22Rv1 (cell line): ENCODE results near the gene CCDC187.

Experiments
- CTCF ChIP-seq: fragments of 450-650 bp; IDR thresholded peaks from 2 replicates; pipeline ENCODE4 v1.5.1; 2017; ENCODE audit warnings: mild to moderate bottlenecking
- ZFX ChIP-seq: fragments of 450-650 bp; IDR thresholded peaks from 2 replicates; pipeline ENCODE4 v1.6.1; 2017; ENCODE audit warnings: antibody characterized with exemption, borderline replicate concordance

GRCh38 chr9:136273921-136274785, 29.7 kb downstream of the CCDC187 start:
- TF ChIP-seq CTCF (no peak), ZFX (no peak)
